COR-L47 (cell line): Measurements from ENCODE around the gene ALAD.
"Not testable (repeated sequence)": the region's sequence is repeated elsewhere in the genome, so short reads cannot be mapped to it uniquely, and the experiment has no call there.

Experiments used
- DNase-seq: peaks from one replicate; lab custom pipeline; 2025; lab: John Stamatoyannopoulos, UW

ALAD gene

DNA sequence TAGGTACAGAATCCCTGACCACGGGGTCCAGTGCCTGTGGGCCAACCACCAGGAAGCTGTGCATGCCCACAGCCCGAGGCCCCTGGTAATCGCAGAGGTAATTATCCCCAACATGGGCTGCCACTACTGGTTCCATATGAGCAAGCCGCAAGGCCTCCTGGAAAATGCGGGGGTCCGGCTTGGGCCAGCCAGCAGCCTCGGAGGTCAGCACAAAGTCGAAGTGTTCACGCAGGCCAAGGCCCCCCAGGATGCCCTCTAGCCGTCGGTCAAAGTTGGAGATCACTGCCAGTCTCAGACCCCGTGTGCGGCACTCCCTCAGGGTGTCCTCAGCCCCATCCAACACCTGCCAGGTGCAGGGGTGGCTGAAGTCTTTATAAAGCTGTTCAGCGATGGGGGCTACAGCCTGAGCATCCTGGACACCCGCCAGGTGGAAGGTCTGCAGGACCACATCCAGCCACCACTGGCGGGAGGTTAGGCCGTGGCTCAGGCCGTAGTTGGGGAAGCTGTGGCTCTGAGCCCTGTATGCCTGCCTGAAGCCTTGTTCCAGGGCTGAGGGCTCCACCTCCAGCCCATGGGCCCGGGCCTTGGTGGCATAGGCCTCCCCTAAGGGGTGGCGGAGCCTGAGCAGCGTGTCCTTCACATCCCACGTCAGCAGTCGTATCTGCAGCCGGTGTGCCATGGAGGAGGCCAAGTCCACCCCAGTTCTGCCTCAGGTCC lies 27.2 kb downstream of the ALAD start:
- DNase-seq, result no peak

DNA sequence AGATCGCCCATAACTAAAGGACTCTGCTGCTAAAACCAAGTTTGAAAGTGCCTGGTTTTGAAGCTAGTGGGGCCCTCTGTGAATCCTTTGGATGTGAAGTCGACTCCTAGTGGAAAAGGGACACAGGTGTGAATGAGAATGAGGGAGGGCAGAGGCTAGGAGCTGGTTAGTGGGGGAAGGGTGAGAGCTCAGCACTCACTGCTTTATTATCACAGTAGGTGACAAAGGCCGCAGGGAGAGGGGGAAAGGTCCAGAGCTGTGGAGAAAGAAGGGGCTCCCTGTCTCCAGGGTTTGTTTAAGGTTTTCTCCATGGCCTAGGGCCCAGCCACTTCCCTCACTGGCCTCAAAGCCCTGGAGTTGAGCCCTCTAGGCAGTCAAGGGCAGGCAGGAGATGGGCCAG lies 27.8 kb downstream of the ALAD start:
- no peak for DNase-seq

DNA sequence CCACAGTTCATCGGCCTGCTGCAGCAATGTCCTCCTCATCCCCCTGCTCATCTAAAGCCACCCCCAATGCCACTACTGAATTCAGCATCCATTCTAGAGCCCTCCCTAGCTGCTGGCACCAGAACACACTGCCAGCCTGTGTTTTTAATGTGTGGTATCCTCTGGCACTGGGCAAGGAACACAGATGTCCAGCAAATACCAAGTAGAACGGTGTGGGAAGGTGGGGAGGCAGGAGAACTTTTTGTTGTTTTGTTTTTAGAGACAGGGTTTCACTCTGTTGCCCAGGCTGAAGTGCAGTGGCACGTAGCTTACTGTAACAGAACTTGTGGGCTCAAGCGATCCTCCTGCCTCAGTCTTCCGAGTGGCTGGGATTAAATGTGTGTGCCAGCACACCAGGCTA lies 29.0 kb downstream of the ALAD start:
- no peak for DNase-seq

DNA sequence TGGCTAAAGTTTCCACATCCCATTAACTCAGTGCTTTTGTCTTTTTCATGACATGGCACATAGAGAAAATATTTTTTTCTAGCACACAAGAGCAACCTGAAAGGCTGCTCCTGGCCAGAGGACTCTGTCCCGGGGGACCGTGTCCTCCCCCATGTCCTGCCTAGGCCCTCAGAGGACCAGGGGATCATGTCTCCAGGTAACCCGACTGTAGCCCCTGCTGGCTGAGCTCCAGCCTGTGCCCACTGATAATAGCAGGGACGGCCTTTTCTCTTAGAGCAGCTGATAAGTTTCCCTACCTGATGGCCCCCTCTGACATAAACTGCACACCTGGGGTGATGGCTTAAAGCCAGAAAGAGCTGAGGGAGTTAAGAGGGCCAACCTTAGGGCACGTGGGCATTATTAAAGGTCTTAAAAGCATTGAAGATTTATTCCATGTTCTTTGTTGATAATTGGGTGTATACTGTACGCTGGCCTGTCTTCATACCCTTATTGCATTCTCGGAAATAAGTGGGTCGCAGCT lies 30.2 kb downstream of the ALAD start:
- DNase-seq, result no peak

DNA sequence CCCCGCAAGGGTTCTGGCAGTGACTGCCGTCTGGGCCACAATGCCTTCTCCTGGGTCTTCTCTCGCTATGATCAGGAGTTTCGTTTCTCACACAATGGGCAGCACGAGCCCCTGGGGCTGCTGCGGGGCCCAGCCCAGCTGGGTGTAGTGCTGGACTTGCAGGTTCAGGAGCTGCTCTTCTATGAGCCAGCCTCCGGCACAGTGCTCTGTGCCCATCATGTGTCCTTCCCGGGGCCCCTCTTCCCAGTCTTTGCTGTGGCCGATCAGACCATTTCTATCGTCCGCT lies 31.3 kb downstream of the ALAD start:
- no peak for DNase-seq

DNA sequence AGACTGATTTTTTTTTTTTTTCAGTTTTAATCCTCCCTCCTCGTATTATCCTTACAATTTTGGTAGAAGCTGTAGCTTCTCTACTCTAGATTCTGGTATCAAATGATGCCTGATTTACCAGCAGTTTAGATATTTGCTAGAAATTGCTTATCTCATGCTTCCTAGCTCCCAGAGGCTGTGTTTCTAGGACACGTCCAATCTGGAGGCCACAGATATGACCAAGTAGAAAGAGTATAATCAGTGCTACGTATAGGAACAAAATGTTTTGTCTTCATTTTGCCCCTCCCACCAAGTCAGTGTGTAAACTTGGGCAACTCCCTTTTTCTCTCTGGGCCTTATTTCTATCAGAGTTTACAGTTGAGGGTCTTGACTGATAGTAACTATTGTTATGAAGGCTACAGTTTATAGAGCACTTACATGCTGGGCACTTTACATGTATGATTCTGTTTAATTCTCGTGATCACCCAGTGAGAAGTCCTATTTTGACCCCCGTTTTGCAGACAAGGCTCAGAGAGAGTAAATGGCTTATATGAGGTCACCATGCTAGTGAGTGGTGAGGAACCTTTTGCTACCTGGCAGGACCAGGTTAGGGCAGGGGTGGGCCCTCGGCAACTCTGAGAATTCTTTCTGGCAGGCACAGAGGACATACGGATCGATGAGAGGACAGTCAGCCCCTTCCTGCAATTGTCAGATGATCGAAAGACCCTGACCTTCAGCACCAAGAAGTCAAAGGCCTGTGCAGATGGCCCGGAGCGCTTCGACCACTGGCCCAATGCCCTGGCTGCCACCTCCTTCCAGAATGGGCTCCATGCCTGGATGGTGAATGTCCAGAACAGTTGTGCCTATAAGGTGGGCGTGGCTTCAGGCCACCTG lies 31.9 kb downstream of the ALAD start:
- DNase-seq, result no peak

DNA sequence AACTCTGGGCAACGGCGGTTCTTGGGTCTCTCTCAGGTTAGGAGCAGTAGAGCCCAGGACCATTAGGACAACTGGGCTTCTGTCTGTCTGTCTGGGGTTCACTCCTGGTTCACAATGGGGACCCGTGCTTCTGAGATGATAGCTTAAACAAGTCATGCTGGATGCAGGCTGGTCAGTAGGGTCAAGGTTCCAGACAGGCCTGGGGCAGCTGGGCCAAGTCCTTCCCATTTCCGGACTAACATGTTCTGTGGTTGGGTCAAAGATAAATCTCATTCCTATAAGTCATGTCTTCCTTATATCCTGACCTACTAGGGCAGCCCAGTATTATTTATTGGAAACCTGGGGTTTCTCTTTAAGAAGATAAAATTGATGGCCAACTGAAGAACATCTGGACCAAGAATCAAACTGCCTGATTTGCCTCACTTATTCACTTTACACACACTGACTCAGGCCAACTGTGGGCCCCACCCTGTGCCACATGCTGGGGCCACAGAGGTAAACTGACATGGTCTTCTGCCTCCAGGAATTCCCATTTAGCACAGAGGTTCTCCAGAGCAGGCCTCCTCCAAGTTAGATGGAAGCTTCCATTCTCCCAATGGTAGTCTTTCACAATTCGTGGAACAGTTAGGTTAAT lies 32.6 kb downstream of the ALAD start:
- no peak for DNase-seq

DNA sequence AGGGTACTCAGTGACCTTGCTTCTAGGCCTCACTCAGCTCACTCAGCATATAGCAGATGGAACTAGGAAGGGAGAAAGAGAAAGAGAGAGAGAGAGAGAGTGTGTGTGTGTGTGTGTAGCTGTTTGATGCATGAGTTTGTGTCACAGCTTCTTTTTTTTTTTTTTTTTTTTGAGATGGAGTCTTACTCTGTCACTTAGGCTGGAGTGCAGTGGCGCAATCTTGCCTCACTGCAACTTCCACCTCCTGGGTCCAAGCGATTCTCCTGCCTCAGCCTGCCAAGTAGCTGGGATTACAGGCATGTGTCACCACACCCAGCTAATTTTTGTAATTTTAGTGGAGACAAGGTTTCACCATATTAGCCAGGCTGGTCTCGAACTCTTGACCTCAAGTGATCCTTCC lies 35.4 kb downstream of the ALAD start:
- not testable (repeated sequence) for DNase-seq

DNA sequence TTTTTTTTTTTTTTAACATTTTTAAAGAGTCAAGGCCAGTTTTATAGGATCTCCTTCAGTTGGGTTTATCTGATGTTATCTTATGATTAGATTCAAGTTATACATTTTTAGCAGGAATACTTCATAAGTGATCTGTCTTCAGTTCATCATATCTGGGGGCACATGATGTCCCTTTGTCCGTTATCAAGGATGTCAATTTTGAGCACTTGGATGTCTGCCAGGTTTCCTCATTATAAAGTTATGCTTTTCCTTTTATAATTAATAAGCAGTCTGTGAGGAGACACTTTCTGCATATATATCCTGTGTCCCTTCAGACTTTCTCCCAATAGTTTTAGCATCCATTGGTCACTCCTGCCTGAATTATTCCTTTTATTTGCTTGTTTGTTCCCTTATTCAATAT lies 36.1 kb downstream of the ALAD start:
- DNase-seq, result no peak

DNA sequence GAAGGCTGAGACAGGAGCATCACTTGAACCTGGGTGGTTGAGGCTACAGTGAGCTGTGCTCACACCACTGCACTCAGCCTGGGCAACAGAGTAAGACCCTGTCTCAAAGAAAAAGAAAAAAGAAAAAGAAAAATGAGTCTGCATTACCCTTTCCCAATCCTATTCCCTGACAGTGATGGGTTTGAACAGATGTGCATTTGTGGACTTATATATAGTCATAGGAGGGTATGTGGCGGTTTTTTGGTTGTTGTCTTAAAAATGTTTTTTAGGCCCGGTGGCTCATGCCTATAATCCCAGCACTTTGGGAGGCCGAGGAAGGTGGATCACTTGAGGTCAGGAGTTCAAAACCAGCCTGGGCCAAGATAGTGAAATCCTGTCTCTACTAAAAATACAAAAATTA lies 37.7 kb downstream of the ALAD start:
- no peak for DNase-seq

DNA sequence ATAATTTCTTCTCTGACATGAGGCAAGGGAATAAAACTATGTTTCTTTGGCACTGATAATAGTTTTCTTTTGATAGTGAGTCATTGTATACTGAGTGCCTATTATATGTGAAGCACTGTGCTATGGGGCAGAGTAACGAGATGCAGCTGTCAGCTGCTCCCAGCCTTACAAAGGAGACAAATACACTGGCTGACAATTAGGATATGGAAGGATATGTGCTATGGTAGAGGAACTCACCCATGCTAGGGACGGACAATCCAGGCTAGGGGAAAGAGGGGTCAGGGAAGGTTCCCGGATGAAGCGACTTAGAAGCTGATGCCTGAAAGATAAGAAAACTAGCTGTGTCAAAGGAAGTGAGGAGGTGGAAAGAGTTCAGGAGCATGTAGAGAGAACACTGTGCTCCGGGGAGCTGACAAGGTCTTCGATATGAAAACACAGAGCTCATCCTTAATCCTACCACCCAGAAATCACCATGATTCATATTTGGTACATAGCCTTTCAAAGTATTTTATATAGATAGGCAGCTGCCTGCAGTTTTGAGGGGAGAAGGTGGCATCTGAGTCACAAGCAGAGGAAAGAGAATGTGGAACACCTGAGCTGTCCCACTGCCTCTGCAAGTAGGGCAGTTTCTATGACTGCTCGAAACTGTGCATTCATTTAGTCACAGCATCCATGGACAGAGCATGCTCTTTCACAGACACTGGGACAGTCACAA lies 39.6 kb downstream of the ALAD start:
- no peak for DNase-seq

DNA sequence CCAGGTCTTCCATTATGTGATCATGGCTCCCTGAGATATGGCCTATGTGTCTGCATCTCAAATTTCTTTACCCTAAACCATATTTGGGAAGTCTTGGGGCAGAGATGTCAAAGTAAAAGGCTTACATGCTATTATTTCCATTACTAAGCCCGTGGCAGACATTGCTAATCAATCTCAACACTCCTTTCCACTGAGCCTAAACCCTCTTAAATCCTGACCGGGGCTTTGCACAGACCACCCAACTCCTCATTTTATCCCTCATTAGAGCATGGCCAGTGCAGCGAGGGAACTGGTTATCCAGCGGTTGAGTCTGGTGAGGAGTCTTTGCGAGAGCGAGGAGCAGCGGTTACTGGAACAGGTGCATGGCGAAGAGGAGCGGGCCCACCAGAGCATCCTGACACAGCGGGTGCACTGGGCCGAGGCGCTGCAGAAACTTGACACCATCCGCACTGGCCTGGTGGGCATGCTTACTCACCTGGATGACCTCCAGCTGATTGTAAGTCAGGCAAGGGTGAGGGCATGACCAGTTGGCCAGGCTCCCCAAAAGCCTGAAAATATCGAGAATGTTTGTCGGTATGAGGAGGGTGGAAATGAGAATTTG lies 40.7 kb downstream of the ALAD start:
- DNase-seq, result no peak

DNA sequence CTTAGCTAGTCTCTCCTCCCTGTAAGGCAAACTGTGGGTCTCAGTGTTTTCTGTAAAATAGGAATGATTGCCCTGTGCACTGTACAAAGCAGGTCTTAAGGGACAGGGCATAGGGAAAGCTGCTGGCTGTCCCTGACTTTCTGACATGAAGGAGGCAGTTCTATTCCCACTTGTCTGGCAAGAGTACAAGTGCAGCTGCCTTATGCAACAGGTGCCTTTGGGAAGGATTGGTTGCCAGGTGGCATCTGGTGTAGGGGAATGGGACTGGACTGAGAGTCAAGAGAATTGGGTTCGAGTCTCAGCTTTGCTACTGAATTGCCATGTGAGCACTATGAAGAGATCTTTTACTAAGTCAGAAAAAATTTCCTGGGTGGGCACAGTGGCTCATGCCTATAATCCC lies 41.7 kb downstream of the ALAD start:
- no peak for DNase-seq

DNA sequence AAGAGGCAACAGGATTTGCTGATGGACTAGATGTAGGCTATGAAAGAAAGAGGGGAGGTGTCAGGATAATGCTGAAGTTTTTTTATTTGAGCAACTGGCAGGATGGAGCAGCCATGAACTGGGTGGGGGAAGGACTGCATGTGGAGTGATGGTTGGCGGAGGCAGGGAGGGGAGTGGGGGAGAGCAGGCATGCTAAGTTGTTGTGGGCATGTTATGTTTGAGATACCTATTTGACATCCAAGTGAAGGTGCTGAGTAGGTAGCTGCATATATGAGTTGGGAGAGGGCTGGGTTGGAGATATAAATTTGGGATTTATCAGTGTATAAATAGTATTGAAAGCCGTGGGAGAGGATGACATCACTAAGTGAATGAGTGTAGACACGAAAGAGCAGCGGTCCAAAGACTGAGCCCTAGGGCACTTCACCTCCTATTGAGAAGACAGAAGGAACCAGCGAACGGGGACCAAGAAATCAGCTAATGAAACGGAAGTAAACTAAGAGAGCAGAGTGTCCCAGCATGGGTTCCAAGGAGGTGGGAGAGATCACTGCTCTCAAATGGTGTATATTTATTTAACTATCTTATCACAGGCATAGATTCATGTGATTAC lies 44.3 kb downstream of the ALAD start:
- no peak for DNase-seq

DNA sequence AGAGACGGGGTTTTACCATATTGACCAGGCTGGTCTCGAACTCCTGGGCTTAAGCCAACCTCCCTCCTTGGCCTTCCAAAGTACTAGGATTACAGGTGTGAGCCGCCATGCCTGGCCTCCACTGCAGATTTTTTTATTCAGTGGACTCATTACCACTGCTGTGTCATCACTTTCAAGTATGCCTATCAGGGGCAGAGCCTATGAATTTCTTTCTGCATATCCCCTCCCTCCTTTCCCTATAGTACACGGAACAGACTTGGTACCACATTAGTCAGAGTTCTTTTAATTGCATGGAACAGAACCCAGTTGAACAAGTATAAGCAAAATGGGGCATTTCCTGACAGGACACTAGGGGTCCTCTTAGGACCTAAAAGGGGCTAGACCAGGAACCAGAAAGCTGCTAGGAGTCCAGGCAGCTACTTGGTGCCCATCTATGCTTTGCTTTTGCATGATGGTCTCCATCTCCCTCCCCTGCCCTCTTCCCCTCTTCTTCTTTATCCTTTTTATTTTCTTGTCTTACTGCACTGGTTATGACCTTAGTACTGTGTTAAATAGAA lies 46.0 kb downstream of the ALAD start:
- DNase-seq, result no peak

DNA sequence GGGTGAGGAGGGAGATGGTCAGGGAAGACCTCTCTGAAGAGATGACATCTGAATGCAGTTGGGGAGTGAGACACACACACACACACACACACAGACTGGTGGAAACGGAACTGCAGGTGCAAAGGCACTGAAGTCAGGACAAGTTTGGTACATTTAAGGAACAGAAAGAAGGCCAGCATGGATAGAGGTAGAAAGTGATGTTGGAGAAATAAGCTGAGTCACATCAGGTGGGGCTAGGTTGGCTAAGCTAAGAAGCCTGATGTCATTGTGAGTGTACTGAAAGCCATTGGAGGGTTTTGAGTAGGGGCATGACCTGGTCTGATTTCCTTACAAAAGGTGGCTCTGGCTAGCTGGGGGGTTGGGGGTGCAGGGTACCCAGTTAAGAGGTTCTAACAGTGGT lies 48.7 kb downstream of the ALAD start:
- no peak for DNase-seq

DNA sequence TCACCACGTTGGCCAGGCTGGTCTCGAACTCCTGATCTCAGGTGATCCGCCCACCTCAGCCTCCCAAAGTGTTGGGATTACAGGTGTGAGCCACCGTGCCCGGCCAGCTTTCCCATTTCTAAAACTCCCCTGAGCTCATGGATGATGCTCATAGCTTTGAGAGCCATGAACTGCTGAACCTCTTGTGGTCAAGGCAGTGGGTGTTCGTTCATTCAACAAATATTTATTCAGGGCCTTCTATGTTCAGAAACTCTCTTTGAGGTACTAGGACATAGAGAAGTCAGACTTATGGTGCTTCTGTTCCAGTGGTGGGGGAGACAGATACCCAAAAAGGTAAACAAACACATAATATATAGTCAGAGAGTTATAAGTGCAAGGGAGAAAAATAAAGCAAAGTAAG lies 49.1 kb downstream of the ALAD start:
- no peak for DNase-seq

DNA sequence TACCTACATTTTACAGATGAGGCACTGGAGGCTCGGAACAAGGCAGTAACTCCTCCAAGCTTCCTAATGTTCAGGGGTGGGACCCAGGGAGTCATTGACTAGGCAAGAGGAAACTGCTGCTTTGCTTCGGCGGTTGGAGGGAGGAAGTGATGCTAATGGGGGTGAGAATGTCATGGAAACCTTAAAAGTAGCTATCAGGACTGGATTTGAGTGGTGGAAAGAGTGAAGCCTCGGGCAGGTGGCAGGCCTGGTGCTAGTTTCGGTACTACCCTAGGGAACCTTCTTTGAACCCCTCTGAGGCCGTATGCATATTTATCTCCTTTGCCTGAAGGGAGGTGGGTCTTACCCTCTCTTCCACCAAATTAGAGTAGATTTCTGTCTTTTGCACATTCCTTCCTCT lies 50.1 kb downstream of the ALAD start:
- no peak for DNase-seq

DNA sequence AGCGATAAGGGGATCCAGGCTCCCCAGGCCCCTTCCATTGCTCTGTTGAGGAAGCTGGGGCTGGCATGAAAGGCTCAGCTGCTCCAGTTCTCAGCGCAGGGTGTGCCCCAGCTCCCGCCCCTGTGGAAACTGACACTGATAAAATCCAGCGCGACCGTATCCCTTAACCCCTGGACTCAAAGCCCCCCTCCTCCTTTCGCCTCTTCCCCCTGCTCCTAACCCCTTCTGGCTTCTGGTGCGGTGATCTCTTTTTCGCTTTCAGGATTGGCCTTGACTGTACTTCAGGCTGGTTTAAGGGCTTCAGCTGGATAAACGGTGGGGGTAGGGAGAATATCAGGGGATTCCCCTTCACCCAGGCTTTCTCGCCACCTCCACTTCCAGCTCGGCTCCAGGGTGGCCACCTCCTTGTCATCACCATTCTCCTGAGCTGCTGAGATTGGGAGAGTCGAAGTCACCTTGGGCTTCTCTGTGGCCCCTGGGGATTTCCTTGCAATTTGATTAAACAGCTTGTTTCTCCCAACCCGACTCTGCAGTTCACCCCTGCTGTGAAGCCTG lies 50.9 kb downstream of the ALAD start:
- DNase-seq, result no peak

DNA sequence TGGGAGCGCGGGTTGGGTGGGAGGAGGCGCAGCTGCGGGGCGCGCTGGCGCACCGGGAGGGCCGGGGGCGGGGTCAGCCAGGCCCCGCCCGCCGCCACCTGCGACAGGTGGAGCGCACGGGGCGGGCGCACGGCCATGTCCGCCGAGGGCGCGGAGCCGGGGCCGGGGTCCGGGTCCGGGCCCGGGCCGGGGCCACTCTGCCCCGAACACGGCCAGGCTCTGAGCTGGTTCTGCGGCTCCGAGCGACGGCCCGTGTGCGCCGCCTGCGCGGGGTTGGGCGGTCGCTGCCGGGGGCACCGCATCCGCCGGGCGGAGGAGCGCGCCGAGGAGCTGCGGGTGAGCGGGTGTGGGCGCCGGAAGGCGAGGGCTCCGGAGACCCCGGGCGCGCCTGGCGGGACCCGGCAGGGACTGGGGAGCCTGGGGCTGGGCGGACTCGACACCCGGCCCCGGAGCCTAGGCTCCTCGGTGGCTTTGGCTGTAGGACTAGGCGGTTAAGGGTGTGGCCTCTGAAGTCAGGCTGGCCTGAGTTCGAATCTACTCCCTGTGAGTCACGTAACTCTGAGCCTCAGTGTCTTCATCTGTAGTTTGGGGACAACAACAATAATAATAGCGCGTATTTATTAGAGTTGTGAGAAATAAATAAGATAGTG lies 51.5 kb downstream of the ALAD start, which contains the start of gene BSPRY:
Gene BSPRY (plus strand): TSS at position 97 of the 650 bp plus-strand sequence. CDS start 39 bp downstream, at position 136.
- DNase-seq, result no peak
